ENCODE measurements around the gene ILDR2. TPM values are rescaled to one million over a fixed set of nuclear protein-coding genes. Genes with fewer than 3 reads are reported as not detected.

The ILDR2 gene
- total and polyA plus RNA-seq, 4 donors, result 16.3 to 27.6 (median 20.5) TPM

- Histone ChIP-seq H3K36me3 (ENCODE audit: control insufficient read depth, insufficient read depth, low read length) (no peaks in the 10 kb centered on the region), H3K4me1 (ENCODE audit: control insufficient read depth, insufficient read depth, low read length) (peaks cover 15% of the 10 kb centered on the region), H3K27me3 (ENCODE audit: control insufficient read depth, insufficient read depth, low read length) (peaks cover 26% of the 10 kb centered on the region), H3K27ac (ENCODE audit: low read depth, low read length) (no peak overlapping the region), H3K4me3 (ENCODE audit: low read depth, low read length) (peak overlapping the region; percentile 33), H3K9me3 (ENCODE audit: control insufficient read depth, insufficient read depth, low read length) (no peaks in the 10 kb centered on the region)
- DNase-seq (ENCODE audit: low read depth in 4 of 6, low spot score in 6 of 6), result peak in 2 of 6 donors; percentile 30 to 32
- WGBS (ENCODE audit: insufficient coverage), result no CpG with 5 or more reads among the region's 2 CpGs
These were observed 2.5 kb downstream of the ILDR2 start for GRCh38 chr1:166972826-166973225.

GRCh38 chr1:166972193-166972592 is 3.1 kb downstream of the ILDR2 start:
- Histone ChIP-seq H3K4me1 (ENCODE audit: control insufficient read depth, insufficient read depth, low read length) (peaks cover 15% of the 10 kb centered on the region), H3K27me3 (ENCODE audit: control insufficient read depth, insufficient read depth, low read length) (peaks cover 25% of the 10 kb centered on the region), H3K27ac (ENCODE audit: low read depth, low read length) (no peak overlapping the region), H3K36me3 (ENCODE audit: control insufficient read depth, insufficient read depth, low read length) (no peaks in the 10 kb centered on the region), H3K4me3 (ENCODE audit: low read depth, low read length) (no peak overlapping the region), H3K9me3 (ENCODE audit: control insufficient read depth, insufficient read depth, low read length) (no peaks in the 10 kb centered on the region)
- 20% methylated on average over 1 of the region's 3 CpGs for WGBS (ENCODE audit: insufficient coverage)
- peak in 2 of 6 donors; percentile 18 to 39 for DNase-seq (ENCODE audit: low read depth in 4 of 6, low spot score in 6 of 6)

GRCh38 chr1:166971252-166971651 is 4.1 kb downstream of the ILDR2 start:
- Histone ChIP-seq H3K4me3 (ENCODE audit: low read depth, low read length) (no peak overlapping the region), H3K36me3 (ENCODE audit: control insufficient read depth, insufficient read depth, low read length) (no peaks in the 10 kb centered on the region), H3K27ac (ENCODE audit: low read depth, low read length) (no peak overlapping the region), H3K27me3 (ENCODE audit: control insufficient read depth, insufficient read depth, low read length) (peaks cover 21% of the 10 kb centered on the region), H3K4me1 (ENCODE audit: control insufficient read depth, insufficient read depth, low read length) (peaks cover 9% of the 10 kb centered on the region), H3K9me3 (ENCODE audit: control insufficient read depth, insufficient read depth, low read length) (no peaks in the 10 kb centered on the region)
- DNase-seq (ENCODE audit: low read depth in 4 of 6, low spot score in 6 of 6), result no peak
- WGBS (ENCODE audit: insufficient coverage), result no CpG with 5 or more reads among the region's 3 CpGs

GRCh38 chr1:166969074-166969677 is 6.2 kb downstream of the ILDR2 start:
- H3K4me3 ChIP-seq (ENCODE audit: low read depth, low read length), result no peak overlapping the region
- peaks cover 13% of the 10 kb centered on the region for H3K27me3 ChIP-seq (ENCODE audit: control insufficient read depth, insufficient read depth, low read length)
- no peaks in the 10 kb centered on the region for H3K36me3 ChIP-seq (ENCODE audit: control insufficient read depth, insufficient read depth, low read length)
- H3K4me1 ChIP-seq (ENCODE audit: control insufficient read depth, insufficient read depth, low read length), result peaks cover 2% of the 10 kb centered on the region
- 84% methylated on average over 3 of the region's 5 CpGs for WGBS (ENCODE audit: insufficient coverage)
- no peak overlapping the region for H3K27ac ChIP-seq (ENCODE audit: low read depth, low read length)
- no peak for DNase-seq (ENCODE audit: low read depth in 4 of 6, low spot score in 6 of 6)
- no peaks in the 10 kb centered on the region for H3K9me3 ChIP-seq (ENCODE audit: control insufficient read depth, insufficient read depth, low read length)

- WGBS (ENCODE audit: insufficient coverage), result no CpG with 5 or more reads among the region's 1 CpG
- peaks cover 2% of the 10 kb centered on the region for H3K27me3 ChIP-seq (ENCODE audit: control insufficient read depth, insufficient read depth, low read length)
- H3K36me3 ChIP-seq (ENCODE audit: control insufficient read depth, insufficient read depth, low read length), result no peaks in the 10 kb centered on the region
These were observed 14.4 kb downstream of the ILDR2 start for GRCh38 chr1:166960858-166961474.

GRCh38 chr1:166956872-166957271 is 18.5 kb downstream of the ILDR2 start:
- WGBS (ENCODE audit: insufficient coverage), result no CpG with 5 or more reads among the region's 2 CpGs
- no peak overlapping the region for H3K4me3 ChIP-seq (ENCODE audit: low read depth, low read length)
- H3K27ac ChIP-seq (ENCODE audit: low read depth, low read length), result no peak overlapping the region
- H3K4me1 ChIP-seq (ENCODE audit: control insufficient read depth, insufficient read depth, low read length), result no peaks in the 10 kb centered on the region
- no peaks in the 10 kb centered on the region for H3K9me3 ChIP-seq (ENCODE audit: control insufficient read depth, insufficient read depth, low read length)
- no peak for DNase-seq (ENCODE audit: low read depth in 4 of 6, low spot score in 6 of 6)
- H3K36me3 ChIP-seq (ENCODE audit: control insufficient read depth, insufficient read depth, low read length), result no peaks in the 10 kb centered on the region
- peaks cover 2% of the 10 kb centered on the region for H3K27me3 ChIP-seq (ENCODE audit: control insufficient read depth, insufficient read depth, low read length)

More at GRCh38 chr1:166960858-166961474, 14.4 kb downstream of the ILDR2 start:
- H3K9me3 ChIP-seq (ENCODE audit: control insufficient read depth, insufficient read depth, low read length), result no peaks in the 10 kb centered on the region
- no peak overlapping the region for H3K4me3 ChIP-seq (ENCODE audit: low read depth, low read length)
- H3K27ac ChIP-seq (ENCODE audit: low read depth, low read length), result no peak overlapping the region
- H3K4me1 ChIP-seq (ENCODE audit: control insufficient read depth, insufficient read depth, low read length), result no peaks in the 10 kb centered on the region
- no peak for DNase-seq (ENCODE audit: low read depth in 4 of 6, low spot score in 6 of 6)

- no peak for DNase-seq (ENCODE audit: low read depth in 4 of 6, low spot score in 6 of 6)
- H3K36me3 ChIP-seq (ENCODE audit: control insufficient read depth, insufficient read depth, low read length), result no peaks in the 10 kb centered on the region
- H3K9me3 ChIP-seq (ENCODE audit: control insufficient read depth, insufficient read depth, low read length), result no peaks in the 10 kb centered on the region
- WGBS (ENCODE audit: insufficient coverage), result 100% methylated on average over 1 of the region's 2 CpGs
- no peaks in the 10 kb centered on the region for H3K4me1 ChIP-seq (ENCODE audit: control insufficient read depth, insufficient read depth, low read length)
- H3K27me3 ChIP-seq (ENCODE audit: control insufficient read depth, insufficient read depth, low read length), result peaks cover 2% of the 10 kb centered on the region
- H3K27ac ChIP-seq (ENCODE audit: low read depth, low read length), result no peak overlapping the region
- H3K4me3 ChIP-seq (ENCODE audit: low read depth, low read length), result no peak overlapping the region
These were observed 19.1 kb downstream of the ILDR2 start for GRCh38 chr1:166956057-166956850.

GRCh38 chr1:166953491-166953890 is 21.8 kb downstream of the ILDR2 start:
- Histone ChIP-seq H3K27ac (ENCODE audit: low read depth, low read length) (no peak overlapping the region), H3K36me3 (ENCODE audit: control insufficient read depth, insufficient read depth, low read length) (no peaks in the 10 kb centered on the region), H3K4me1 (ENCODE audit: control insufficient read depth, insufficient read depth, low read length) (peaks cover 7% of the 10 kb centered on the region), H3K9me3 (ENCODE audit: control insufficient read depth, insufficient read depth, low read length) (no peaks in the 10 kb centered on the region), H3K27me3 (ENCODE audit: control insufficient read depth, insufficient read depth, low read length) (no peaks in the 10 kb centered on the region), H3K4me3 (ENCODE audit: low read depth, low read length) (no peak overlapping the region)
- DNase-seq (ENCODE audit: low read depth in 4 of 6, low spot score in 6 of 6), result no peak

- Histone ChIP-seq H3K9me3 (ENCODE audit: control insufficient read depth, insufficient read depth, low read length) (no peaks in the 10 kb centered on the region), H3K27ac (ENCODE audit: low read depth, low read length) (no peak overlapping the region), H3K4me3 (ENCODE audit: low read depth, low read length) (no peak overlapping the region), H3K4me1 (ENCODE audit: control insufficient read depth, insufficient read depth, low read length) (peaks cover 20% of the 10 kb centered on the region), H3K27me3 (ENCODE audit: control insufficient read depth, insufficient read depth, low read length) (no peaks in the 10 kb centered on the region), H3K36me3 (ENCODE audit: control insufficient read depth, insufficient read depth, low read length) (no peaks in the 10 kb centered on the region)
- WGBS (ENCODE audit: insufficient coverage), result 57% methylated on average over 1 of the region's 4 CpGs
- DNase-seq (ENCODE audit: low read depth in 4 of 6, low spot score in 6 of 6), result peak in 1 of 6 donors; percentile 68
These were observed 23.2 kb downstream of the ILDR2 start for GRCh38 chr1:166952002-166952746.

Data from spinal cord (tissue), 10 donors.